Measurements from ENCODE around the gene RAPGEF4.
"Not testable (repeated sequence)": the region's sequence is repeated elsewhere in the genome, so short reads cannot be mapped to it uniquely, and the experiment has no call there.

Gene RAPGEF4

DNA sequence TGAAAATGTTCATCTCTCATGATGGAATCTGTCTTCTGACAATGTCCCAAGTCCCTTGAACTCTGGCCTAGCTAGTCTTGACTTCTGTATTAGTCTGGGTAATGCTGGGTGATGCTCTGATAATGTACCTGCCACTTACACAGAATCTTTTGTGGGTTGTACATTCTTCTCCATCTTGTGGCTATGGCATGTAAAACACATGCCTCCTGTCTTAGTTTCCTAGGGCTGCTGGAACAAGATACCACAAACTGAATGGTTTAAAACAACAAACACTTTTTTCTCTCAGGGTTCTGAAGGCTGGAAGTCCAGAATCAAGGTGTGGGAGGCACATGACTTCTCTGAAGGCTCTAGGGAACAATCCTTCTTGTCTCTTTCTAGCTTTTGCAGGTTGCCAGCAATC, 57.1 kb downstream of the RAPGEF4 start:
- no peak overlapping the region for H3K27ac ChIP-seq (ENCODE audit: extremely low read depth, low read depth, low read length)
- ChIA-PET POLR2A (no interaction called here), CTCF (interaction anchor here (1.6 kb wide), 1 partner anchor 22 kb away, joined by 4 read pairs; no protein-coding TSS in a partner anchor)
- no peak overlapping the region for H3K4me3 ChIP-seq (ENCODE audit: low read depth, low read length)
- no peaks in the 10 kb centered on the region for H3K36me3 ChIP-seq (ENCODE audit: control insufficient read depth in 2 of 2, insufficient read depth in 1 of 2, low read length in 2 of 2)
- no peaks in the 10 kb centered on the region for H3K4me1 ChIP-seq (ENCODE audit: control insufficient read depth, insufficient read depth, low read length)
- TF ChIP-seq ZNF510 (tag by site-specific recombination; IDR thresholded peaks at IDR 0.05; ENCODE audit: insufficient replicate concordance): no peak
- TF ChIP-seq ZNF121 (tag by site-specific recombination; IDR thresholded peaks at IDR 0.05): no peak
- TF ChIP-seq ZFHX2 (tag by site-specific recombination; conservative IDR thresholded peaks at IDR 0.05): no peak
- no peak for TF ChIP-seq BCL6B (tag by site-specific recombination; IDR thresholded peaks at IDR 0.05)
- TF ChIP-seq, protein P1, sequence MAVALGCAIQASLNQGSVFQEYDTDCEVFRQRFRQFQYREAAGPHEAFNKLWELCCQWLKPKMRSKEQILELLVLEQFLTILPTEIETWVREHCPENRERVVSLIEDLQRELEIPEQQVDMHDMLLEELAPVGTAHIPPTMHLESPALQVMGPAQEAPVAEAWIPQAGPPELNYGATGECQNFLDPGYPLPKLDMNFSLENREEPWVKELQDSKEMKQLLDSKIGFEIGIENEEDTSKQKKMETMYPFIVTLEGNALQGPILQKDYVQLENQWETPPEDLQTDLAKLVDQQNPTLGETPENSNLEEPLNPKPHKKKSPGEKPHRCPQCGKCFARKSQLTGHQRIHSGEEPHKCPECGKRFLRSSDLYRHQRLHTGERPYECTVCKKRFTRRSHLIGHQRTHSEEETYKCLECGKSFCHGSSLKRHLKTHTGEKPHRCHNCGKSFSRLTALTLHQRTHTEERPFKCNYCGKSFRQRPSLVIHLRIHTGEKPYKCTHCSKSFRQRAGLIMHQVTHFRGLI (tag by site-specific recombination; IDR thresholded peaks at IDR 0.05): no peak
- TF ChIP-seq, protein P2, sequence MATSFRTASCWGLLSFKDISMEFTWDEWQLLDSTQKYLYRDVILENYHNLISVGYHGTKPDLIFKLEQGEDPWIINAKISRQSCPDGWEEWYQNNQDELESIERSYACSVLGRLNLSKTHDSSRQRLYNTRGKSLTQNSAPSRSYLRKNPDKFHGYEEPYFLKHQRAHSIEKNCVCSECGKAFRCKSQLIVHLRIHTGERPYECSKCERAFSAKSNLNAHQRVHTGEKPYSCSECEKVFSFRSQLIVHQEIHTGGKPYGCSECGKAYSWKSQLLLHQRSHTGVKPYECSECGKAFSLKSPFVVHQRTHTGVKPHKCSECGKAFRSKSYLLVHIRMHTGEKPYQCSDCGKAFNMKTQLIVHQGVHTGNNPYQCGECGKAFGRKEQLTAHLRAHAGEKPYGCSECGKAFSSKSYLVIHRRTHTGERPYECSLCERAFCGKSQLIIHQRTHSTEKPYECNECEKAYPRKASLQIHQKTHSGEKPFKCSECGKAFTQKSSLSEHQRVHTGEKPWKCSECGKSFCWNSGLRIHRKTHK (tag by site-specific recombination; IDR thresholded peaks at IDR 0.05): no peak
- TF ChIP-seq ZNF16 (tag by site-specific recombination; IDR thresholded peaks at IDR 0.05; ENCODE audit: low read depth): no peak
- no peaks in the 10 kb centered on the region for H3K9me3 ChIP-seq (ENCODE audit: control insufficient read depth, insufficient read depth, low read depth, low read length)

GRCh38 chr2:172803308-172803707, 67.7 kb downstream of the RAPGEF4 start:
- H3K27ac ChIP-seq (ENCODE audit: extremely low read depth, low read depth, low read length); H3K36me3 ChIP-seq (ENCODE audit: control insufficient read depth in 2 of 2, insufficient read depth in 1 of 2, low read length in 2 of 2); H3K4me1 ChIP-seq (ENCODE audit: control insufficient read depth, insufficient read depth, low read length); H3K9me3 ChIP-seq (ENCODE audit: control insufficient read depth, insufficient read depth, low read depth, low read length); H3K4me3 ChIP-seq (ENCODE audit: low read depth, low read length); POLR2A ChIA-PET: not testable (repeated sequence)
- TF ChIP-seq ZNF626 (tag by site-specific recombination; IDR thresholded peaks at IDR 0.05): 0 out of 2 replicates have a peak, but pooled peaks have one; percentile 28
- TF ChIP-seq ZNF585B (tag by site-specific recombination; IDR thresholded peaks at IDR 0.05): peak; percentile 96
- TF ChIP-seq TRIM28 (IDR thresholded peaks at IDR 0.05; ENCODE audit: borderline replicate concordance, low read length): peak; percentile 69; the same call in 1 of the 2 replicates
- peak; percentile 83 for TF ChIP-seq SETDB1 (IDR thresholded peaks at IDR 0.05; ENCODE audit: insufficient read length, low read length)
- CTCF ChIA-PET: interaction anchor here (9.2 kb wide), 1 partner anchor 127 kb away, joined by 154 read pairs; no protein-coding TSS in a partner anchor

GRCh38 chr2:172804423-172804822, 68.8 kb downstream of the RAPGEF4 start:
- CTCF ChIA-PET: interaction anchor here (0.6 to 9.2 kb wide), 2 partner anchors 125 to 245 kb away, joined by 3 to 154 read pairs; no protein-coding TSS in a partner anchor
- POLR2A ChIA-PET: no interaction called here
- TF ChIP-seq INSM2 (tag by site-specific recombination; IDR thresholded peaks at IDR 0.05) (no peak), KLF9 (tag by site-specific recombination; IDR thresholded peaks at IDR 0.05; ENCODE audit: low read depth) (no peak), ZNF488 (tag by site-specific recombination; IDR thresholded peaks at IDR 0.05) (no peak), ZNF248 (tag by site-specific recombination; IDR thresholded peaks at IDR 0.05) (no peak), ZNF768 (tag by site-specific recombination; IDR thresholded peaks at IDR 0.05) (no peak)
- no peaks in the 10 kb centered on the region for H3K9me3 ChIP-seq (ENCODE audit: control insufficient read depth, insufficient read depth, low read depth, low read length)
- H3K4me1 ChIP-seq (ENCODE audit: control insufficient read depth, insufficient read depth, low read length): no peaks in the 10 kb centered on the region
- no peaks in the 10 kb centered on the region for H3K36me3 ChIP-seq (ENCODE audit: control insufficient read depth in 2 of 2, insufficient read depth in 1 of 2, low read length in 2 of 2)
- H3K4me3 ChIP-seq (ENCODE audit: low read depth, low read length): no peak overlapping the region
- no peak overlapping the region for H3K27ac ChIP-seq (ENCODE audit: extremely low read depth, low read depth, low read length)
